HepG2 (cell line): Measurements from ENCODE around the gene FMNL2. TPM values are rescaled to one million over a fixed set of nuclear protein-coding genes. Genes with fewer than 3 reads are reported as not detected.

Source experiments
- ARID3A ChIP-seq: IDR thresholded peaks from 2 replicates; pipeline ENCODE4 v1.6.1; 2012; ENCODE audit warnings: low read depth, low read length, improper control_type of control experiment
- ARID5B ChIP-seq: IDR thresholded peaks from 2 replicates; pipeline ENCODE4 v1.4.0; 2020; ENCODE audit warnings: mild to moderate bottlenecking, missing genetic modification reagents
- CREBL2 ChIP-seq: sonication (generic); formaldehyde crosslinking; IDR thresholded peaks from 2 replicates; pipeline ENCODE4 v1.8.1; 2023; ENCODE audit warnings: missing genetic modification reagents, mild to moderate bottlenecking, borderline replicate concordance
- DMAP1 ChIP-seq: IDR thresholded peaks from 2 replicates; pipeline ENCODE4 v1.6.1; 2016
- DNMT3B ChIP-seq: conservative IDR thresholded peaks from 2 replicates; pipeline ENCODE4 v1.6.1; 2016; ENCODE audit warnings: missing biosample characterization, control low read depth
- FOXA3 ChIP-seq: IDR thresholded peaks from 2 replicates; pipeline ENCODE4 v1.6.1; 2016; ENCODE audit warnings: missing genetic modification reagents, missing compliant biosample characterization
- HDAC1 ChIP-seq: sonication (generic); formaldehyde crosslinking; IDR thresholded peaks from 2 replicates; pipeline ENCODE4 v1.5.1; 2020; ENCODE audit warnings: mild to moderate bottlenecking, missing genetic modification reagents
- MED1 ChIP-seq: sonication (generic); formaldehyde crosslinking; IDR thresholded peaks from 2 replicates; pipeline ENCODE4 v1.4.0; 2020; ENCODE audit warnings: missing genetic modification reagents
- POGZ ChIP-seq: sonication (generic); formaldehyde crosslinking; IDR thresholded peaks from 2 replicates; pipeline ENCODE4 v1.4.0; 2020; ENCODE audit warnings: mild to moderate bottlenecking, missing genetic modification reagents
- PRDM10 ChIP-seq: sonication (generic); formaldehyde crosslinking; IDR thresholded peaks from 2 replicates; pipeline ENCODE4 v1.4.0; 2020; ENCODE audit warnings: low read depth, missing genetic modification reagents
- RARA ChIP-seq: IDR thresholded peaks from 2 replicates; pipeline ENCODE4 v1.6.1; 2016; ENCODE audit warnings: missing genetic modification reagents, missing compliant biosample characterization
- SAP130 ChIP-seq: IDR thresholded peaks from 2 replicates; pipeline ENCODE4 v1.6.1; 2016; ENCODE audit warnings: low read depth
- TEAD3 ChIP-seq: optimal IDR thresholded peaks from 2 replicates; pipeline ENCODE3; 2016; ENCODE audit warnings: borderline replicate concordance
- ZBTB3 ChIP-seq: sonication (generic); formaldehyde crosslinking; IDR thresholded peaks from 2 replicates; pipeline ENCODE4 v1.4.0; 2020; ENCODE audit warnings: low read depth, mild to moderate bottlenecking, moderate library complexity, missing genetic modification reagents, borderline replicate concordance
- ZNF281 ChIP-seq: sonication (generic); formaldehyde crosslinking; IDR thresholded peaks from 2 replicates; pipeline ENCODE4 v1.4.0; 2020; ENCODE audit warnings: missing genetic modification reagents, borderline replicate concordance
- ZNF441 ChIP-seq: sonication (generic); formaldehyde crosslinking; IDR thresholded peaks from 2 replicates; pipeline ENCODE4 v1.7.0; 2021; ENCODE audit warnings: missing genetic modification reagents, borderline replicate concordance
- ZNF761 ChIP-seq: sonication (generic); formaldehyde crosslinking; conservative IDR thresholded peaks from 2 replicates; pipeline ENCODE4 v1.4.0; 2020; ENCODE audit warnings: mild to moderate bottlenecking, missing genetic modification reagents
- polyA plus RNA-seq, 8 experiments: library from polyadenylated mRNA; depleted of rRNA in 3 of 8; stranded (reverse) in 7 of 8; unstranded in 1 of 8; fragments of >200 nt; fragmentation: Illumina TruSeq in 4 of 8; extraction: Trizol in 4 of 8; gene quantifications; 2 replicates each; pipeline versions ENCODE4 v1.2.1 to v1.2.3, GENCODE V29; 2011 to 2016; ENCODE audit warnings: low read depth in 4 of 8, missing spikeins in 1 of 8, mixed read lengths in 1 of 8; ENCODE audit not compliant: insufficient read depth in 1 of 8
- total RNA-seq, 5 experiments: library from RNA; depleted of rRNA; stranded (reverse); fragments of >200 nt; fragmentation: Illumina TruSeq; extraction: Trizol; gene quantifications; 2 replicates each; pipeline ENCODE4 v1.2.3, GENCODE V29; 2016; ENCODE audit warnings: low read depth in 1 of 5

FMNL2 gene
- total and polyA plus RNA-seq, 2 of the 13 experiments (the other 11 are each of a cell fraction or from before 2014, with no cell fraction given): 66.5 to 67.7 TPM

GRCh38 chr2:152485954-152486736, 151.2 kb downstream of the FMNL2 start (continued):
- TF ChIP-seq ARID5B (CRISPR knock-in tag): peak; percentile 100
- no peak for TF ChIP-seq ZNF761 (CRISPR knock-in tag)
- peak; percentile 90 for TF ChIP-seq RARA (CRISPR knock-in tag)
- peak; percentile 98 for TF ChIP-seq ZBTB3 (CRISPR knock-in tag)
- TF ChIP-seq ZNF281 (CRISPR knock-in tag): peak; percentile 74; the same call in 1 of the 2 replicates
- TF ChIP-seq PRDM10: peak; percentile 90
- peak; percentile 77; the same call in 1 of the 2 replicates for TF ChIP-seq DMAP1 (CRISPR knock-in tag)
- peak; percentile 99 for TF ChIP-seq DNMT3B
- peak; percentile 97 for TF ChIP-seq TEAD3 (CRISPR knock-in tag)
- TF ChIP-seq CREBL2 (CRISPR knock-in tag): no peak
- TF ChIP-seq MED1 (CRISPR knock-in tag): peak; percentile 97
- peak; percentile 94 for TF ChIP-seq SAP130 (CRISPR knock-in tag)
- TF ChIP-seq ARID3A: peak; percentile 89
- peak; percentile 86 for TF ChIP-seq HDAC1 (CRISPR knock-in tag)
- TF ChIP-seq ZNF441: no peak
- peak; percentile 89 for TF ChIP-seq POGZ (CRISPR knock-in tag)
- TF ChIP-seq FOXA3 (CRISPR knock-in tag): peak; percentile 99
